Measurements from ENCODE around the gene ZNF783.

GRCh38 chr7:149280151-149280550 is 18.2 kb downstream of the ZNF783 start:
- TF ChIP-seq CTCF (IDR thresholded peaks at IDR 0.05), result no peak
- no peak for TF ChIP-seq POLR2A (IDR thresholded peaks at IDR 0.05)
- no peak for TF ChIP-seq POLR2AphosphoS5 (IDR thresholded peaks at IDR 0.05)
